Stimulated activated CD4-positive, alpha-beta T cell treated with anti-CD3 and anti-CD28 coated beads, Interleukin-1b, Interleukin-23, amount 100 ng/mL, for 24 hours (primary cell): ENCODE measurements around the gene AP2A2.

Experiments
- DNase-seq, 4 experiments: peaks; one replicate each; pipeline ENCODE4 v3.0.0-alpha.2; 2020; ENCODE audit warnings: low read depth in 4 of 4, low spot score in 1 of 4

Gene AP2A2

GRCh38 chr11:924406-925157, 1.1 kb upstream of the AP2A2 start:
- DNase-seq: no peak

GRCh38 chr11:925158-925495, 543 bp upstream of the AP2A2 start:
- DNase-seq: no peak

GRCh38 chr11:926341-926916, 759 bp downstream of the AP2A2 start:
- no peak for DNase-seq

GRCh38 chr11:927871-928270, 2.2 kb downstream of the AP2A2 start:
- DNase-seq: no peak

GRCh38 chr11:928786-929185, 3.1 kb downstream of the AP2A2 start:
- DNase-seq: no peak

GRCh38 chr11:929405-929804, 3.7 kb downstream of the AP2A2 start:
- no peak for DNase-seq

- DNase-seq: no peak
Measured at GRCh38 chr11:931385-931784, 5.7 kb downstream of the AP2A2 start.

- no peak for DNase-seq
Measured at GRCh38 chr11:932435-932834, 6.8 kb downstream of the AP2A2 start.

GRCh38 chr11:933142-933851, 7.6 kb downstream of the AP2A2 start:
- no peak for DNase-seq

GRCh38 chr11:933936-934335, 8.3 kb downstream of the AP2A2 start:
- DNase-seq: no peak

GRCh38 chr11:934527-934926, 8.9 kb downstream of the AP2A2 start:
- no peak for DNase-seq

- no peak for DNase-seq
Measured at GRCh38 chr11:936199-936598, 10.5 kb downstream of the AP2A2 start.

GRCh38 chr11:937841-938261, 12.2 kb downstream of the AP2A2 start:
- no peak for DNase-seq

GRCh38 chr11:940496-941135, 14.9 kb downstream of the AP2A2 start:
- no peak for DNase-seq

- no peak for DNase-seq
Measured at GRCh38 chr11:942823-943222, 17.2 kb downstream of the AP2A2 start.

- DNase-seq: no peak
Measured at GRCh38 chr11:944711-945470, 19.2 kb downstream of the AP2A2 start.

GRCh38 chr11:945986-946385, 20.3 kb downstream of the AP2A2 start:
- no peak for DNase-seq

- no peak for DNase-seq
Measured at GRCh38 chr11:947744-948143, 22.1 kb downstream of the AP2A2 start.

GRCh38 chr11:951507-951906, 25.8 kb downstream of the AP2A2 start:
- DNase-seq: no peak

- no peak for DNase-seq
Measured at GRCh38 chr11:952406-953385, 27.0 kb downstream of the AP2A2 start.
